ENCODE data around the gene MICALL1.

MICALL1 gene

DNA sequence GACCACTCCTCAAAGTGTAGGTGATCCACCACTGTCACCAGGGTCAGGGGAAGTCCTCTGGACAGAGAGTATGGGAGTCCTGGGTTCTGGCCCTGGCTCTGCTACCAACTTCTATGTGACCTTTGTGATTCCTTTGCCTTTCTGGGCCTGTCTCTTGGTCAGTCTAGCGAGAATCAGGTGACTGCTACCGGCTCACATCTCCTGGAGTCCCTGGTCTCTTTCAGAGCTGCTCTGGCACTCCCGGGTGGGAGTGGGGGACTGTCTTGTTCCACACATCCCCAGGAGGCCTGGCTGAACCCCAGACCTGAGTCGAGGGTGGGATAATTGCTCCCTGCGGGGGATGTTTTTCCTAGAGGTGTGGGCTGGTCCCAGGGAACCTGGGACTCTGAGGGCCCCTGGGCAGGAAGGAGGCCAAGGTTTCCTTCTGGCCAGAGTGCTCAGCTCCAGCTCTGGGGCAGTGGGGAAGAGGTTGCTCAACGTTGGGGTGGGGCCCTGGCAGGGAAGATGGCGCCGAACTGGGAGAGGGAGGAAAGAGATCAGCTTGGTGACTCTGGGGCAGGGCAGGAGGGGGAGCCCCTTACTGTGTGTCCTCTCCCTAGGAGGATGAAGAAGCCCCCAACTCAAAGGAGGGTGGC lies 76.2 kb downstream of the MICALL1 start:
- in situ Hi-C loops (cut with MboI; ENCODE audit: low sequenced_read_pairs): no loop called here

DNA sequence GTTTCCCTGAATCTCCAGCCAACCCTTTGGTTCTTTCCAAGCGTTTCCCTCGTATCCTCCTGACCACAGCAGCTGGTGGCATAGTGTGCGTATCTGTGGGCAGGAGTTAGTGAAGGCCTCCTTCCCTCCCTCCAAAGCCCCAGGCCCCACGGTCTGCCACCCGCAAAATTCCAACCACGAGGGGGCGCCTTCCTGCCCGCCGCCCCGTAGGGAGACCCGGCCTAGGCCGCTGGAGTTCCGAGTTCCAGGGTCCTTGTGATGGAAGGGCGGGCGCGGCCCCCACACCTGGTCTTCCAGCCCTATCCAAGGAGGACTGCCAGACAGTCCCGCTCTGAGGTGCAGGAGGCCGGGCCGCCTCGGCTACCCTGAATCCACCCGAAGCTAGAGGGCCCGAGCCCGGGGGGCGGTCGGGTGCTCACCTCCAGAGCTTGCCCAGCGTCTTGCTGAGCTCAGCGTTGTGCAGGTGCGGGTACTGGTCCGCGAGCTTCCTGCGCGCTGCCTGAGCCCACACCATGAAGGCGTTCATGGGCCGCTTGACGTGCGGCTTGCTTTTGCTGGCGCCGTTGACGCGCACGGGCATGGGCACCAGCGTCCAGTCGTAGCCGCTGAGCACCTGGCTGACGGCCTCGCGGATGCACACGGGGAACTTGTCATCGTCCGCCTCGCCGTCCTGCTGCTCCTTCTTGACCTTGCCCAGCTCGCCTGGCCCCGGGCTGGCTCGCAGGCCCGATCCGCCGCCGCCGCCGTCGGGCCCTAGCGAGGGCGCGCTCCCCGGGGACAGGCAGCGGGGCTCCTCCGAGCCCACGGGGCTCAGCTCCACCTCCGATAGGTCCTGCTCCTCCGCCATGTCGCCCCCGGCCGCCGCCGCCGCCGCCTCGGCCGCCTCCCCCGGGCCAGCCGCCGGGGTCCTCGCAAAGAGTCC lies 77.1 kb downstream of the MICALL1 start:
- in situ Hi-C loops (cut with MboI; ENCODE audit: low sequenced_read_pairs): no loop called here

DNA sequence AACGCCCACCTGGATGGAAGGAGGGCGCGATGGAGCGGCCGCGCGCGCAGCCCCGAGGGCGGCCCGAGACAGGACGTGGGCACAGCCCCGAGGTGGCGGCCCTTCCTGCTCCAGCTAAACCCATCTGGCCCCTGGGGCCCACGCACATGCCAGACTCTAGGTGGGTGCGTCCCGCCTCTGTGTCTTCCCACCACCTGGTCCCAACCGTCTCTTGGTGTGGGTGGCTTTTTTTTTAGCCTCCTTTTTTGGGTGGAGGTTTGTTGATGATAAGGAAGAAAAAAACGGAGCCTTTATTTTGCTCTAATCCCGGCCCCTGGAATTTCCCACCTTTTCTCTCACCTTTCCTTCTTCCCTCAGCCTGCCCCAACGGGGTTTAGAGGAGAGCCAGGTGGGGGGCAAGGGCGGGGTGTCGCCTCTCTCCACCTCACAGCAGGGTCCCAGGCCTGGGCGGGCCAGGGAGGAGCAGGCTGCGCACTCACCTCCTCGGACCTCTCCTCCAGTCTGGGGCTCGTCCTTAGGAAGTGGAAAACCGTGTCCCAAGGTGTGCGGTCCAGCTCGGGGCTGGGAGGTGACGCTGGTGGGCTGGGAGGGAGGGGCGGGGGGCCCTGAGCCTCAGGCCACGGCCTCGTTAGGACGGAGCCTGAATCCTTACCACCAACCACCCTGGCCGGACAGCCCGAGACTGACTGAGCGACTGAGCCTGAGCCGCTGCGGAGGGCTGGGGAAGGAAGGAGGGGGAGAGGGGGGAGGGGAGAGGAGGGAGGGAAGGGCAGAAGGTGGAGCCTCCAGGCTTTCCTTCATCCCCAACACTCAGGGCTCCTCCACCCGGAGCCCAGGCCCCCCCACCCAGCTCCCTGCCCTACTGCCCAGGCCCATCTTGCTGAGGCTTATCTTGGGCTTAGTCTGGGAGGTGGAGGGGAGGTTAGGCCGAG lies 78.0 kb downstream of the MICALL1 start, which contains the start of gene SOX10:
TSS of gene SOX10 (minus strand) at position 696 of the 932 bp plus-strand sequence. CDS start 771 bp downstream, outside the sequence.
- in situ Hi-C loops (cut with MboI; ENCODE audit: low sequenced_read_pairs): no loop called here

DNA sequence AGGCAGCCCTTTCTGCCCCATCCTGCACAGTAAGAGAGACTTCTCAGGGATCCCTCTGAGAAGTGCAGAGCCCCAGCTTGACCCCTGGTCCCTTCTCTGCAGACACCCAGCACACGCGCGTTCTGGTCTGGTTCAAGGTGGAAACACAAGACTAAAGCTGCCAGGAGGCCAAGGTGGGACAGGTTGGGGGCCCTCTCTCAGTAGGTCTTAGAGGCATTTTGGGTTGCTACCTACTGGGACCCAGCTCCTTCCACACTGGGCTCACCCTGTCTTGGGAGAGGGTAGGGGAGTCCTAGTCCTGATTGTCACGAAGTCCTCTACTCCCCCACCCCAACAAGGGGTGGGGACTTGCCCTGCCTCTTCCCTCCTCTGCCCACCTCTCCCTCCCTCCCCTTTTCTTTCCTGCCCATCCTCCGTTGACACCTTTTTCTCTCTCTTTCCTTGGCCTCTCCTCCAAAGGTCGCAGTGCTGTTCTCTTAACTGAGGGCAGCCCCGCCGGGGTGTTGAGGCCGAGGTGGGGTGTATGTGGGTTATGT lies 79.0 kb downstream of the MICALL1 start:
- in situ Hi-C loops (cut with MboI; ENCODE audit: low sequenced_read_pairs): no loop called here

DNA sequence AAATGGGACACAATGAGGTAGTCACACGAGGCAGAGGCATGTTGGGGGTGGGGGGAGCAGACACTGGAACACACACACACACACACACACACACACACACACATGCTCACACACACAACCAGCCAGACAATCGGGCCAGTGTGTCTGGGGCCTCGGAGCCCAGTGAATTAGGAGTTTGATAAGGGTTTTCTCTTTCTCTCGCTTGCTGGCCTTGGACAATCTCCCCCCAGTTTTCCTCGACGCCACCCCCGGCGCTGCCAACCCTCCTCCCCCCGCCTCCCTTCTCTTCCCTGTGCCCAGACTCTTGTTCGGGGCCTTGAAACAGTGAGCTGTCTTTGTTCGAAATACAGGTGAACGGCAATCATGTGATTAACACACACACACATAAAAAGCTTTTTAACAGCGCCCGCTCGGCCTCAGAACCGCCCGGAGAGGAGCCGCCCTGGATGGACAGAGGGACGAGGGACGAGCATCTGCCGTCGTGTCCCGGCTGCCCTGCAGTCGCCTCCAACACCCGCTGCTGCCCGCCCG lies 79.7 kb downstream of the MICALL1 start:
- in situ Hi-C loops (cut with MboI; ENCODE audit: low sequenced_read_pairs): no loop called here

DNA sequence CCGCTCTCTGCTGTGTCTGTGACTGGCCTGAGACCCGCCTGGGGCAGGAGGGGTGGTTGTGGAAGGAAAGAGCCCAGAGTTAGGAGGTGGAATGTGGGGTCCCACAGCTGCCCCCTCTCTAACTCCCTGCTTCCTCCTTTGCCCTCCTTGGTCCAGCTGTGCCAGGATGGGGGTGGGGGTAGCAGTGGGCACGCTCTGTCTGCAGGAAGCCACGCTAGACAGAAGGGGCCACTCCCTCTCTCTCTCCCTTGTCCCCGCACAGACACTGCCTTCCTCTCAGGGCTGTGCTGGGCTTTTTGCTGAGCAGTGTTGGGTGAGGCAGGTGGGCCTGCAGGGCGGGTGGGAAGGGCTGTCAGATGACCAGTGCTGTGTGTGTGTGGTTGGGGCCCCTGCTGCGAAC lies 80.3 kb downstream of the MICALL1 start:
- in situ Hi-C loops (cut with MboI; ENCODE audit: low sequenced_read_pairs): no loop called here

DNA sequence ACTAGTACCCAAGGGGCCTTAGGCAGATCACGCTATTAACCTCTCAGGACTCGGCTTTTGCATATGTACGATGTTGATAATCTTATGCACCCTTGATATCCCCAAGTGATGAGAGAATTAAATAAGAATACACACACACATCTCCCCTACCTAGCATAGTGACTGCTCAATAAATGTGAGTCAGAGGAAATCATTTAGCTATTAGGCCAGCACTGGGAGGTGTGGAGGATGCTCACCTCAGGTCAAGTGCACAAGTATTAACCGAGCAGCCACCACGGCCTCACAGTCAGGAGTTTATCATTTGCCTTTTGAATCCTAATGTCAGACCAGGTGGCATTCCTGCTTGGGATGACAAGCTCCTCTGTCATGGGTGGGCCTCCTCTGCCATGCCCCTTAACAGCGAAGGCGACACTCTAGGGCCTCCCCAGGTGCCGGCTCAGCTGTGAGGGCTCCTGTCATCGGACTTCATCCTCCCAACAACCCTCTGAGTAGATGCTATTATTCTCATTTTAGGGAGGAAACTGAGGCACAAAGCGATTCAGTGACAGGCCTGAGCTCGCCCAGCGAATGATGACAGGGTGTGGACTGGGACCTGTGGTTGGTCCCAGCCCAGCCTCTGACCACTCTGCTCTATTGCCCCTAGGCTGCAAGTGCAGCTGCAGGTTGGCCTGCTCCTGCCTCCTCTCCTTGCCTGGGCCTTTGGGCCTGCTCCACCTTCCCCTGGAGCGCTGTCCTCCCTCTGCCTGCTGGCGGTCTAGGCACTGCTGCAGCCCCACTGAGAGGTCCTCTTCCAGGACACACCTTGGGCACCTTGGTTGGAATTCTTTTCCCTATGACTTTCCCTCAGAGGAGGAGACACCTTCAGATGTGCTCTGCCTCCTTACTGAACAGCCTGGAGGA lies 83.3 kb downstream of the MICALL1 start:
- in situ Hi-C loops (cut with MboI; ENCODE audit: low sequenced_read_pairs): no loop called here

DNA sequence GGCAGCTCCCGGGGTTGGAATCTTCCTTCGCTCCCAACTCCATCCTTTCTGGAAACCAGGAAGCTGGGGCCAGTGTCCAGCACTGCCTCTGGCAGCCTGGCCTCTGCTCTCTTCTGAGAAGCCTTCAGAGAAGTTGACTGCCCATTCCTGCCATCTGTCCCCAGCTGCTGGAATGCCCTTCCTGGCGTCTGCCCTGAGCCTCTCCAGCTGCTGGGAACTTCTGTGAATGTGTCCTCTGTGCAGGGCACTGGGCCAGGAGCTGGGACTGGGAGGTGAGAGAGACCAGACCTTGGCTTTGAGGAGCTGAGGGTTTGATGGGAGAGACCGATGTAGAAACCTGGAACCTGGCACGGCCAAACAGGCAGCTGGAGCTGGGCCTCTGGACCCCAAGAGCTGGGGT lies 84.2 kb downstream of the MICALL1 start:
- in situ Hi-C loops (cut with MboI; ENCODE audit: low sequenced_read_pairs): no loop called here

DNA sequence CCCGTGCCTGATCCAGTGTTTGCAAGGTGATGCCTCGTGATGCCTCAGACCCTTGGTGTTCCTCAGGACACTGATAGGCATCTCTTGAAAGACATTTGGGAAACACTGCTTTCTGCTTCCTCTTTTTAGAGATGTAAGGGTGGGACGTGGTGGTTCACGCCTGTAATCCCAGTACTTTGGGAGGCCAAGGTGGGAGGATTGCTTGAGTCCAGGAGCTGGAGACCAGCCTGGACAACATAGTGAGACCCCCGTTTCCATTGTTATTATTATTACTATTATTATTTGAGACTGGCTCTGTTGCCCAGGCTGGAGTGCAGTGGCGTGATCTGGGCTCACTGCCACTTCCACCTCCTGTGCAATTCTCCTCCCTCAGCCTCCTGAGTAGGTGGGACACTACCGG lies 84.8 kb downstream of the MICALL1 start:
- in situ Hi-C loops (cut with MboI; ENCODE audit: low sequenced_read_pairs): no loop called here

DNA sequence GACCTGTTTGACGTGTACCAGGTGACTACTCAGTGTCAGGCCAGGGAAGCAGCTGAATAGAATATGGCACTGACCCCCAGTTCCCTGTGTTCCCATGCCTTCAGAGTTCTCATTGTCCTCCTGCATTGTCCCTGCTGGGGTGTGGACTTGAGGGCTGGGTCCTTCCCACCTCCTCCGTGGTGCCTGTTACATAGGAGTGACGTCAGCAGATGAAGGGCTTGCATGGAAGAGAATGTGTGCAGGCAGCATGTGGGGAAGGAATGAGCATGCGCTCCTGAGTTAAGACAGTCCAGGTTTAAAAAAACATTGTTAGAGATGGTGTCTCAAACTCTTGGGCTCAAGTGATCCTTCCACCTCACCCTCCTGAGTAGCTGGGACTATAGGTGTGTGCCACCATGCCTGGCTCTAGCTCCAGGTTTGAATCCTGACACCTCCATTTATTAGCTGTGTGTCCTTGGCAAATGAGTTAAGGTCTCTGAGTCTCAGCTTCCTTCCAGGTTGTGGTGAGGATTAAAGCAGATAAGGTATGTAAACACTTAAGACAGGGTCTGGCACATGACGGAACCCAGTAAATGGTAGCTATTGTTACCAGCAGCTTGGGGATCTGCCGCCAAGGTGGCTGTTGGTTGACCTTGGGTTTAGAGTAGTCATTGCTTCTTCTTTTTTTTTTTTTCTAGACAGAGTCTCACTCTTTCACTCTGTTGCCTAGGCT lies 85.8 kb downstream of the MICALL1 start:
- in situ Hi-C loops (cut with MboI; ENCODE audit: low sequenced_read_pairs): no loop called here

All from hTERT RPE-1 (cell line).